GM21515 (cell line): Measurements from ENCODE around the gene RBM39.
"Not testable (repeated sequence)": the region's sequence is repeated elsewhere in the genome, so short reads cannot be mapped to it uniquely, and the experiment has no call there.

Source experiments
- ATAC-seq: cut with Tn5 transposase; IDR thresholded peaks from one replicate; pipeline ENCODE4 v1.9.1; 2021; ENCODE audit not compliant: unreplicated experiment

RBM39 gene

DNA sequence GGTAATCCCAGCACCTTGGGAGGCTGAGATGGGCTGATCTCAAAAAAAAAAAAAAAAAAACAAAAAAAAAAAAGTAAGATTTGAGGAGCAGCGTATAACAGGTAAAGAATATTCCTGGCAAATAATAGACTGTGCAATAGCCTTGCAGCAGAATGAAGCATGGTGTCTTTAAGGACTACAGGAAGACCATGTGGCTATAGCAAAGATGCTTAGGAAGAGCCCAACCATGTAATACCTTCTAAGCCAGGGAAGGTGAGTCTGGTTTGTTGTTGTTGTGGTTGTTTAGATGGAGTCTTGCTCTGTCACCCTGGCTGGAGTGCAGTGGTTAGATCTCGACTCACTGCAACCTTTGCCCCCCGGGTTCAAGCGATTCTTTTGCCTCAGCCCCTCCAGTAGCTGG is 14.3 kb upstream of the RBM39 start:
- no peak for ATAC-seq

DNA sequence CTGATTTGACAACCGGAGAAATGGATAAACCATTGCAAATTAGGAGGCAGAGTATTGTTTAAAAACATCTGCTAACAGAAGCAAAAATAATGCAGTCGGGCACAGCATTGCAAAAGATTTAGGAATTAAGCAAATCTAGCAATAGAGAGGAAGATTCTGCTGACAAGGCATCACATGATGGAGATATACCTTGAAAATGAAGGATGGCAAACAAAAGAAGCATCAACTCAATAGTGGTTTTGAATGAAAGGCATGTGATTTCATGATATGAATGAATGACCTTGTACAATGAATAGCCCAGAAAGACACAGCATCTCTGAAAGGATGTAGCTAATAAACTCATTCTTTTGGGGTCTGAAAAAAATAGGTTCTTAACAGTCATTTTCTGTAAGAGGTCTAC is 8.6 kb upstream of the RBM39 start:
- ATAC-seq, result no peak

DNA sequence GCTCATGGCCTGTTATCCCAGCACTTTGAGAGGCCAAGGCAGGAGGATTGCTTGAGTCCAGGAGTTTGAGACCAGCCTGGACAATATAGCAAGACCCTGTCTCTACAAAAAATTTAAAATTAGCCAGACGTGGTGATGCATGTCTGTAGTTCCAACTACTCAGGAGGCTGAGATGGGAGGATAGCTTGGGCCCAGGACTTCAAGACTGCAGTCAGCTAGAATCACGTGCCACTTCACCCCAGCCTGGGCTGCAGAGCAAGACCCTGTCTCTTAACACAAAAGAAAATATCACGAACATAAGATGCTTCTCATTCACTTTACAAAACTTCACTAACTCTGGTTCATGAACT is 2.4 kb upstream of the RBM39 start:
- not testable (repeated sequence) for ATAC-seq

DNA sequence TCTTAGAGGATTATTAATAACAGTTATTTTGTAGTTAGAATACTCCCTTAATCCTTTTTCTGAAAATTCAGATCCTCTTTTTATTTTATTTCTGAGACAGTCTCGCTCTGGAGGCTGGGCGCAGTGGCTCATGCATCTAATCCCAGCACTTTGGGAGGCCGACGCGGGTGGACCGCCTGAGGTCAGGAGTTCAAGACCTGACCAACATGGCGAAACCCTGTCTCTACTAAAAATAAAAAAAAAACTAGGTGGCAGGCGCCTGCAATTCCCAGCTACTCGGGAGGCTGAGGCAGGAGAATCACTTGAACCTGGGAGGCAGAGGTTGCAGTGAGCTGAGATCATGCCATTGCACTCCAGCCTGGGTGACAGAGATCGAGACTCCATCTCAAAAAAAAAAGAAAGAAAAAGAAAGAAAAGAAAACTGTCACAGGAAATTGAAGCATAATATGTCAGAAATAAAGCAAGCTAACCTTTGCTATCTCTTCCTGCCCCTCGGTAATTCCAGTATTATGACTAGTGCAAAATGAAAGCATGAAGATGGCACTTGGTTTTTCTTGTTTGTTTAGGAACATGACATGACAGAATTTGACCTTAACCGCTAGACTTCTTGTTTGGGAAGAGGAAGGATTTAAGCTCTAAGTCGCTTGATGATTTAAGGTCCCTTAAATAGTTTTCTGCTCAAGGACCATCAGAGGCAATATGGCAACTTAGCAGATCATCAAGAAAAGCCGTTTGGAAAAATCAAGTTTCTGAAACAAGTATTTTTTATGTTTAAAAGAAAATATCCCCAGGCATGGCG is 1.8 kb upstream of the RBM39 start:
- no peak for ATAC-seq

DNA sequence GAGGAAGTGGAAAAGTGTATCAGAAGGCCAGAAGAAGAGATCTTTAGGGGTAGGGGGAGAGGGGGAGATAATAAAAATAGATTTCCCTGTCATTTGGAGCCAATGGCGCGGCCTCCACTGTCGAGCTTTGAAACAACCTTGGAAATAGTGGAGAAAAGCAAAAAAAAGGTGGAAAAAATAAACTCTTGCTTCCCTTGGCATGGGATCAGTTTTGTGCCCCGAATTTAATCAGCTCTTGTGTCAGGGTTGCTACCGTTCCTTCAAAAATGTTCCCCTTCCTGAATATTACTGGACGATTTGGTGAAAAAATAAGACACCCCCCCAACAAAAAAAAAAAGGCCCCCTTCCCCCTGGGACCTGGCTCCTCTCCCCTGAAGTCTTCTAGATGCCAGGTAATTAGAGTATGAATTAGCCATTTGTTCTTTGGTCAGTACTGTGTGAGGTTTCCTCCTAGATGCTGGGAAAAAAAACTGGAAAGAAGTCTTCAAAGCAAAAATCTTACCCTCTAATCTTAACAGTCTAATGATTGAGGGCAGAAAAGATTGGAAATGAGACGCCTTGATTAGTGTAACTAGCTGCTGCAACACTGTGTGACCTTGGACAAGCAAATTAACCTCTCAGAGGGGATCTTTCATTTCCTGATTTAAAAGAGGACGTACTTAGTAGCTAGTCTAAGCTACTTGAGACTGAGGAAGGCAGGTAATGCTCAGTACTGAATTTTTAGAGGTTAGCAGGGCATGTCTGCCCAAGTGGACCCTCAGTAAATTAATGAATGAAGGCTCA is 872 bp upstream of the RBM39 start:
- no peak for ATAC-seq

DNA sequence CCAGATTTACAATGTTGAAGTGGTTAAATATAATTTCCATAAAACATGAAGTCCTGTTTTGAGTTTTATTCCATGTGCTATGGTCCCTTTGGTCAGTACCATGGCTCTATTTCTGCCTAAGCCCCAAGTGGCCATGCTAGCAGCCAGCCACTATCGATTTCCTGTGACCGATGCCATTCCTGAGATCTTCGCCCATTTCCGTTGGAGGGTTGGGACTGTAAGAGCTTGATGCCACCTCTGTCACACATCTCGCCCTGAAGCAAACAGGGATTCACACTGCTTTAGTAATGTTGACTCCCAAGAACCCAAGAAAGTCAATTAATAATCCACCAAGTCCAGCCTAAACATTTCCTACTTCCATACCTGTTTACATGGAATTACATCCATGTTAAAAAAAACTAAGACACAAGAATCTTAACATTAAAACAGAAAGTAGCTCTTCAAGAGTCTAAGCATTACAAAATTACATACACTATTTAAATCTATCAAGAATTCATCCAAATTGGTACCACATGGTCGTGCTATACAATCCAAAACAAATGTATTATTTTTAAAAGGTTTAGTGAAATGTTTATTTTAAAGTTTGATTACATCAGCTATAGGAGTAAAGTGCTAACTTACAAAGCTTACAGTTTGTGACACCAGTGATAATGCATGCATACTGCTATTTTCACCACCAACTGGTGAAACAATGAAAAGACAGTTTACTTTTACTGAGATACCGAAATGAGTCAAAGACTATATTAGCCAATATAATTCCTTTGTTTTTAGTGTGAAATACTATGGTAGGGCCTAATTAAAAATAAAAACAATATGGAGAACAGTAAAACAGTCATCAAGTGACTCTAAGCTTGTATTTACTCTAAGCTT is 2.5 kb downstream of the RBM39 start:
- no peak for ATAC-seq

DNA sequence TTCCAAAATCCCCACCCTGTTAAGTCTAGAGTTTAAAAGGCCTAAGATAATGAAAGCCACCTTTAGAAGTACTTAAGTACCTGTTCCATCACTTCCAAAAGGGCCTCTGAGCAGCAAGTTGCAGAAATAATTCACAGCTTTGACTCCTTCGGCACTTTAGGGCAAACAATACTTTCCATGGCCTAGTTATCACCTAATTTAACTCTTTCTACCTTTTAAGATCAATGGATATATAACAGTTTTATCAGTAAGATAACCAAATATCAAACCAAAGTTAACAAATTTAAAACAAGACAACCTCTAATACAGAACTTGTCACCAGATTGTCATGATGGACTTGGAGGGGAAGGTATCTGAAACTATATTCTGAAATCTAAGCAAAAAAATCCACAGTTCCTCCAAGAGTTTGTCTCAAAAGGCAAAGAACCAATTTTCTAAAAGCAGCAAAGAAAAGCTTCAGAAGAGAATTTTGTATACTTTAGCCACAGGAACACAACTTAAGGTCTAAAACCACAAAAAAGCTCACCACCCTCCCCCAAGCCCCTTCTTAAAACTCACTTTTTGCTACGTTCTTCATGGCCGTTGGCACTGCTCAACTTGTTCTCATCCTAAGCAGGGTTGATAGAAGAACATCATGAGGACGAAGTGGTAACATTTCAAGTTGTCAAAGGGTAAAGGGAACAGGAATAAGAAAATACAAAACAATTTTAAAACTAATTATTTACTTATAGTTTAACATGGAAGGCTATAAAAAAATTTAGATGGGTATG is 3.5 kb downstream of the RBM39 start:
- no peak for ATAC-seq

DNA sequence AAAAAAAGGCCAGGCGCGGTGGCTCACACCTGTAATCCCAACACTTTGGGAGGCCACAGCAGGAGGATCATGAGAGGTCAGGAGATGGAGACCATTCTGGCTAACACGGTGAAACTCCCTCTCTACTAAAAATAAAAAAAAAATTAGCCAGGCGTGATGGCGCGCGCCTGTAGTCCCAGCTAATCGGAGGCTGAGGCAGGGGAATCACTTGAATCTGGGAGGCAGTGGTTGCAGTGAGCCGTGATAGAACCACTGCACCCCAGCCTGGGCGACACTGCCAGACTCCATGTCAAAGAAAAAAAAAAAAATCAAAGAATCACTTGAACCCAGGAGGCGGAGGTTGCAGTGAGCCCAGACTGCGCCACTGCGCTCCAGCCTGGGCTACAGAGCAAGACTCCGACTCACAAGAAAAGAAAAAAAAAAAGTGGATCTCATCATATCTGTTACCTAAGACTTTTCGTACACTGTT is 4.2 kb downstream of the RBM39 start:
- no peak for ATAC-seq

DNA sequence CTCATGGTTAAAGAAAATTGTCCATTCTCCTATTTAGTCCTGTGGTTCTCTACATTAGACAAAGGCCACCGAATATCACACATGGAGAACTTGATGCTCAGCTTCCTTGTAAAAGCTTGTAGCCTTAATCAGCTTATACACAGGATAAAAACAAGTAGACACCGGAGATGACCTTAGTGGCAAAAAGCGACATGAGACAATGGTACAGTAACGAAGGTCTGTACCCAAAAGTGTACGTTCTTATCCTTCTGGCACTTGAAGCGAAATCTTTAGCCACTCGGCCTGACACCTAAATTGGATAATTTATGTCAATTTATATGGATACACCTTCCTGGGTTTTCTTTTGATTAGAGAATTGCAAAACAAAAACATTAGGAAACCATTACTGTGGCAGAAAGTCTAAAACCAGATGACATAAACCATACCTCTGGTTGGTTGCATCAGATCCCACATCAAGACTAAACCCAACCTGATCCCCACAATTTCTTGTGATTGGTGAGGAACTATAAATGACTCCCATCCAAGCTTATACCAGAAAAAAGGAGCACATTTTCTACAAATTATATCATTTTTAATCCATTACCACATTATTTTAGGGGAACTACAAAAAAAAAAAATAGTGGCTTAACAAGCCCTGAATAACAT is 6.1 kb downstream of the RBM39 start:
- ATAC-seq, result no peak

DNA sequence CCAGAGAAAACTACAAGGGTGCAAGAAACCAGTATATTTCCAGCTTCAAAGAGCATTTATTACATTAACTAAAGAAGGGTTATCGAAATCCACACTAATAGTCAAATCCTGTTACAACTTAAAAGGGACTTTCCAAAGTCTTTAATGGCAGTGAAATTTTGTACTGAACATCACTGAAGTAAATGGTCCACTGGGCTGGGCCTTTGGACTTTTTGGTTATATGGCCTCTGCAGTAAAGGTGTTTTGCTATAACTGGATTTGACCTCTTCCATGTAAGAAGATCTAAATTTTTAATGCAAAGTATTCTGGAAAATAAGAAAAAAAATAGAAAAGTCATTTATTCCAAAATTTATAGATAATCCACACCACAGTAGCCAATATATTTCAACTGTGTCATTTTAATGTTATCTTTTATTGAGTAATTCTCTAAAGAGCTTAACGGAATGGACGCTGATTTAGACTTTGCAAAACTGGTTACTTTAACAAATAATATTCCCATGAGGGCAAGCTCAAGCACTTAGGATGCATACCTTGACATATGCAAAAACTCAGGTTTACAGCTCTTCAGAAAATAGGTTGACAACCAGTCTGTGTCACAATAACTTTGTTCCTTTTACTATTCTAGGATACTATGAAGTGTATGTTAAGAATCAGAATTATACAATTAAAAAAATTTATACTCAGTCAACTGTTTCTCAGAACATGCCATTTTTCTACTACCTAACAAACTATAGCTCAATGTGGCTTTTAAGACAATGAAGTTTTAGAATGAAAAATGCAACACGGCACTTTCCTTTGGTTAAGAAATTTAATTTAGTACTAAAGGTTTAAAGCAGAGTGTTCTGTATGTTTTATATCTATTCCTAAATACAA is 7.0 kb downstream of the RBM39 start:
- no peak for ATAC-seq

DNA sequence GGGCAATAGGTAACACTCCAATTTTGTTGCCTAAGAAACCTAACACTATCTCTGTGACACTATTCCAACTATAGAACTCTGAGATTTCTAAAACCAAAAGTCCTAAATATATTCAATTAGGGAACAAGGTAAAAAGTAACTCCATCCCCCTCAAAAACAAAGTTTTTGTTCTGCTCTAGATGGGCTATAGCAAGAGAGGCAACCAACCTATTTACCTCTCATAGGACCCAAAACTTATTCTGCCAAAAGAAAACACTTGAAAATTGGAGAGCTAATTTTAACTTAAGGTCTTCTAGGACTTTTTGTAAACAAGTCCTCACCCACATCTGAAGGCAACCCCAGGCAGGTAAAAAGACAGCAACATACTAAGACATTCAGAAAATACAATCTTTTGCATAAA is 7.7 kb downstream of the RBM39 start:
- no peak for ATAC-seq

DNA sequence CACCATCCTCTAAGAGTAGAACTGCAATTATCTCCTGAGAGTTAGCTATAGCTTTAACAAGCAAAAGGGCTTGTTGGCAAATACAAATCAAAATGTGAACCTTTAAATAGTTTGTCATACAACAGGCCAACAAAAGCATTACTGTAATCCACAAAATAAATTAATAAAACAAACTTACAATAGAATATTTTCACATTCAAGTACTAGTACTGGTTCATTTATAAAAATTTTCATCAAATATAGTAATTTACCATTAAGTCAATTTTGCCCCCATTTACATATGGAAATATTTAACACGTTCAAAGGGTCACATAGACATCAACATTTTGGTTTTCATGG is 9.4 kb downstream of the RBM39 start:
- ATAC-seq, result no peak

DNA sequence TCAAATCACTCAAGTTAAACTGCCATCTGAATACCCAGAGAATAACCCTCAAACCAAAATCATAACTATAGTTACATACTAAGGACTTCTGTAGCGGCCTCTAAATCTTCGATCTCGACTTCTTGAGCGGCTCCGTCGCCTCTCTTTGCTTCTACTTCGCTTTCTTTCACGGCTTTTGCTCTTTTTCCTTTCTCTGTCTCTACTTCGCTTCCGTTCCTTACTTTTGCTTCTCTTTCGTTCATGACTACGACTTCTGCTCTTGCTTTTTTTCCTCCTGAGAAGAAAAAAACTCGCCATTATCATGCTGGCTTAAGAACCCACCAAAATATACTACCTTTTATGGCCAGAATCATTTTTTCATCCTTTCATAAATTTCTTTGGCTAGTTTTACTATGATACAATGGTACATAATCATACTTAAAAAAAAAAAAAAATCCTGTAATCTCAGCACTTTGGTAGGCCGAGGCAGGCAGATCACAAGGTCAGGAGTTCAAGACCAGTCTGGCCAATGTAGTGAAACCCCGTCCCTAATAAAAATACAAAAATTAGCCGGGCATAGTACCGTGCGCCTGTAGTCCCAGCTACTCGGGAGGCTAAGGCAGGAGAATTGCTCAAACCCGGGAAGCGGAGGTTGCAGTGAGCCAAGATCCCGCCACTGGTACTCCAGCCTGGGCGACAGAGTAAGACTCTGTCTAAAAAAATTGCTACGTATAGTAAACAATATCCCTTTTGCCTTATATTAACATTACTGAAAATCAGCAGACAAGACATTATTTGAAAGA is 10.0 kb downstream of the RBM39 start:
- no peak for ATAC-seq

DNA sequence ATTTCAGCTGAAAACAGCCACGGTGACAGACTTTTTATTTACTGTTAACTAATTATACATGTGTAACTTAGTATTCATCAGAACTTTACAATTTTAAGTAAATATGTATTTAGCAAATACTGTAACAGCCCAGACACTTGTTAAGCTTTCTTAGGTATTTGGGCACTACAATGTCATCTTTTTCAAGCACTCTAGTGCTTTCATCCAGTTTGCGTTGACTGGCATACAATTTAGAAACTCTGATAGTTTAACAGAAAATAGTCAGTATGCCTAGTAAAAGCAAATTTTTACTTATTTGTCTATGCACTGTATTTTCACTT is 10.6 kb downstream of the RBM39 start:
- no peak for ATAC-seq

DNA sequence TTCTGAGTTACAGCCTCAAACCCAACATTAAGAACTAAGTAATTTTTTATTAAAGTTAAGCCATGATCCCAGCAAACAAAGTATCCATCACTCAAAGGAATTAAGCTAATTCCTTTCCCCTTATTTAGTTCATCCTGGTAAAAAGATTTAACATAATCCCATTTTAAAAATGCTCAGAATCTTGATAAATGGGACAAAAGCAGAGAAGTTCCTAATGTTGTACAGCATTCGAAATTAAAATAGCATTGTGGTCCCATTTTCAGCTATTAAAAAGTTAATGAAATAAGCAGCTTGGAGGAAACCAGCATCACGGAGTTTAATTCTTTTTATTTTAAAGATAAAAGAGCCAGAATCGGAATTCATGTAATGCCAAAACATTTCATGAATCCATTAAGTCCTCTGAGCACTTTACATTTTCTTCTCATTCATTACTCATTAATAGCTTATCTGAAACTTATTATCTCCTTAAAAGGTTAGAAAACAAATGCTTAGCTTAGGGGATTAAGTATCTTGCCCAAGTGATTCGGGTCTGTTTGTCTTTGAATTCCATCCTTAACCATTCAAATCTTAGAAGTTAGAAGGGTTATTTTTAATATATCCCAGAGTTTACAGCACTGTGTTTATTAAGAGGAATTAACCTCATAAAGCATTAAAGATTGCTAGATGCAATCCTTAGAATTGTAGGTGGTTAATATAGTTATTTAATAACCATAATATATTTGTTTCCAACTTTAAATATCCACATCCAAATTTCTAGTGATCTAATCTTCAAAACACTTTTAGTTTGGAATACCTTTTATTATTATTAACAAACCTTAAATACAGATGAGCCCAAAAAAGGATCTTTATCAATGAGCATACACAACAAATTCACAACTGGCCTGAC is 11.2 kb downstream of the RBM39 start:
- ATAC-seq, result no peak

DNA sequence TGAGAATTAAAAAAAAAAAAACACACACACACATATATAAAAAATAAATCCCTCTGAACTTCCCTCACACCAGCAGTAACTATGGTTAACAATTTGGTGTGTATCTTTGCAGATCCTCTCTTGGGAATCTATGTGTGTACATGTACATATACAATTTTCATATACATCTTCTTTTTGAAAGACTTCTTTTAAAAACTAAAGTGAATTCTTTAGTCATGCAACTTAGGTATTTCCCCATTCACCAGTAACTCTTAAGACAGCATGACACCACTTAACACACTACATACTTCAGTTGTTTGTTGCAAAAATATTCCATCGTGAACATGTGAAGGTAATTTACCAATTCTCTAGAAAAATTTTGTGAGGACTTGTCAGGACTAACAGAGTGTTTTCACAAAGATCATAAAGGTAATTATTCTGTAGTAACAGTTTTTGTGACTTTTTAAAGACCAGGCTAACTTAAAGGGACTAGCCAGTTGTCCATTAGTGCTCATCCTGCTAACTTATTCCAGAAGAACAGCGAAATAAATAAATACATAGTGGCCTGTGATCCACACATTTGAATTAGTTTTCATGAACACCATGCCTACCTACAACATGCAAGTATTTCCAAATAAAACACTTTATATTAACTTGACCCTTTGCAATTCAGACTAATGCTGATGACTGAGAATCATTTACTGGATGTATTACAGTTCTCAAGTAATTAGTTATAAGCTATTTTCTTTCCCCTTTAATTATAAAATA is 12.1 kb downstream of the RBM39 start:
- no peak for ATAC-seq

DNA sequence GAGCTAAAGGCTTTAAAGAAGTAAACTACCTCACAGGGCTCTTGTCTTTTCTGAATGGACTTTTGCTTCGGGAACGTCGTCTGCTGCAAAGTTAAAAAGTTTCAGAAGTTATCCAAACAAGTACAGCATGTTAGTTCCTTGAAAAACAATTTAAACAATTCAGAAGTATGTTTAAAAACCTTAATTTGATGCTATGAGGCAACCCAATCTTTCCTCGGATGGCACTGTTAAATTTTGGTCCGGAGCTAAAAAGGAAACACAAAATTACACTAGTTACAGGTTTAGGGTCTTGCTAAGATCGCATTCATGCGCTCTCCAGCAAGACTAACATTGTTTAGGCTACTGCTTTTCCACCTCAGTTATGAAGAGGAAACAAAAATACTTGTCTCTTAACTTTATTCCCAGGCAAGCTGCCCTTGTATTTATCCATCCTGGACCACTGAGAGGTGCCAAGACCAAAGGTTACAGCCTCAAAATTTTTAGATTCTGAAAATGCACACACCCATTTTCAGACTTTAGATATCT is 12.7 kb downstream of the RBM39 start:
- no peak for ATAC-seq
